Esophagus squamous epithelium (tissue), 5 donors: Measurements from ENCODE around the gene AEBP2. TPM values are rescaled to one million over a fixed set of nuclear protein-coding genes. Genes with fewer than 3 reads are reported as not detected.

Source experiments
- DNase-seq: peaks from one replicate; lab custom pipeline; 2025; lab: John Stamatoyannopoulos, UW
- H3K27ac ChIP-seq, 4 donors: fragments of 200-600 bp; sonication (generic); one replicate each; pipeline ENCODE4 v1.5.1; 2016 to 2019; ENCODE audit warnings: mild to moderate bottlenecking in 1 of 4
- H3K27me3 ChIP-seq, 4 donors: fragments of 200-600 bp; sonication (generic); 1 replicate in 3 of 4; 2 replicates in 1 of 4; pipeline versions ENCODE4 v1.5.1 to v1.6.0; 2017 to 2021; ENCODE audit warnings: antibody characterized with exemption in 1 of 4
- H3K36me3 ChIP-seq, 3 donors: fragments of 200-600 bp; sonication (generic); one replicate each; pipeline ENCODE4 v1.5.1; 2016 to 2019
- H3K4me1 ChIP-seq, 3 donors: fragments of 200-600 bp; sonication (generic); one replicate each; pipeline ENCODE4 v1.5.1; 2017 to 2019
- H3K4me3 ChIP-seq, 4 donors: fragments of 200-600 bp; sonication (generic); 1 replicate in 3 of 4; 2 replicates in 1 of 4; pipeline ENCODE4 v1.5.1; 2016 to 2019; ENCODE audit warnings: mild to moderate bottlenecking in 2 of 4, moderate library complexity in 1 of 4
- H3K9me3 ChIP-seq, 3 donors: fragments of 200-600 bp; sonication (generic); one replicate each; pipeline ENCODE4 v1.5.1; 2016 to 2019
- CTCF ChIP-seq, 6 experiments: fragments of 450-650 bp in 4 of 6; fragments of 200-600 bp in 2 of 6; sonication (generic) in 2 of 6; IDR thresholded peaks; one replicate each; pipeline ENCODE4 v1.5.1; 2016 to 2019; ENCODE audit warnings: antibody characterized with exemption in 6 of 6, mild to moderate bottlenecking in 4 of 6, moderate library complexity in 4 of 6
- POLR2A ChIP-seq, 4 donors: fragments of 450-650 bp; IDR thresholded peaks; one replicate each; pipeline ENCODE4 v1.6.1; 2017; ENCODE audit warnings: antibody characterized with exemption in 4 of 4, mild to moderate bottlenecking in 4 of 4, moderate library complexity in 3 of 4
- WGBS, 2 donors: methylation state at CpG; one replicate each; pipeline ENCODE4 v1.1.5; 2018; 5-methylcytosine and 5-hydroxymethylcytosine counted together
- intact Hi-C: fragments of 100-400 bp; cut with DNase I; formaldehyde crosslinking; loops from one replicate; pipeline ENCODE4 v1.15.0; 2022
- small RNA-seq, 4 donors: library from RNA; depleted of rRNA; stranded (forward); fragments of <200 nt; gene quantifications; one replicate each; pipeline ENCODE3, GENCODE V24; 2016
- total RNA-seq, 4 donors: library from RNA; depleted of rRNA; stranded (reverse); fragments of >200 nt; gene quantifications; one replicate each; pipeline ENCODE4 v1.1.0, GENCODE V29; 2016
- donor health status: DM: yes; HTN: yes; CAD: no.

AEBP2 gene
- total RNA-seq, 4 donors from 2014 or later = 26.8 to 50.2 (median 33.4) TPM

- intact Hi-C loops = no loop called here
- Histone ChIP-seq H3K9me3 (no peaks in the 10 kb centered on the region), H3K36me3 (peaks cover 0 to 7% (median 0%) of the 10 kb centered on the region in 3 donors), H3K4me1 (peaks cover 0 to 17% (median 5%) of the 10 kb centered on the region in 3 donors), H3K27me3 (no peaks in the 10 kb centered on the region), H3K4me3 (no peak overlapping the region), H3K27ac (no peak overlapping the region)
- TF ChIP-seq POLR2A (IDR thresholded peaks at IDR 0.05) = no peak
- no peak for TF ChIP-seq CTCF (IDR thresholded peaks at IDR 0.05)
- DNase-seq = no peak
- WGBS, 2 donors = 43 to 60% methylated on average over 2 of the region's 2 CpGs
These were observed 113.9 kb downstream of the AEBP2 start for GRCh38 chr12:19553175-19553574.

DNA sequence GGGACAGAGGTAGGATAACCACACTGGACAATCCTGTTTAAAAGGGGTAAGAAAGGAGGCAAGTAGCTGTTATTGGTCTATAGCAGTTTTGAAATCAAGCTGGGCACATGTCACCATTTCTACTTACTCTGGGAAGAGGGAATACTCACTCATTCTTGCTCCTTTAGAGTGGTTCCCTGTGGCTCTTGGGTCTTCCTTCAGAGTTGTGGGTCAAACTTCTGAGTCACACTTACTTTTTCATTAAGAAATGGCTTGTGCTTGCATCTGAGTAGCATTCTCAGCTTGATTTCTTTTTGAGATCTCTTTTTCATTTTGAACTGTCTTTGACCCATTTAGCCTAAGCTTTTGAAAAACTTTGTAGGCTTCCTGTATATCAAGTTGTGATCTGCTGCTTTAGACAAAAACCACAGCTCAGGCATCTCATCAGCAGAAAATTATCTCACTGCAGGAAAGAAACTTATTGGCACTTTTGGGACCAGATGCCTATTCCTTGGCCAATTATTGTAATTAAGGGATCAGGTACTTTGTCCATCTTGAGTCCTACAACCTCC, 122.2 kb downstream of the AEBP2 start:
- H3K4me3 ChIP-seq = no peak overlapping the region
- no peaks in the 10 kb centered on the region for H3K27me3 ChIP-seq
- H3K27ac ChIP-seq = no peak overlapping the region
- intact Hi-C loops = no loop called here
- H3K9me3 ChIP-seq = no peaks in the 10 kb centered on the region
- peaks cover 0 to 10% (median 0%) of the 10 kb centered on the region in 3 donors for H3K4me1 ChIP-seq
- no peak for DNase-seq
- TF ChIP-seq CTCF (IDR thresholded peaks at IDR 0.05) (no peak), POLR2A (IDR thresholded peaks at IDR 0.05) (no peak)
- no peaks in the 10 kb centered on the region for H3K36me3 ChIP-seq

Small RNA genes within 50 kb of the gene (small RNA-seq; reads per million reads assigned to genes)
- gene AC091805.2 = 0 reads per million in 4 donors
- gene RNU6-254P = 0 reads per million in 4 donors
